HG03280 (cell line): ENCODE measurements around the gene NLRP8.
"Not testable (repeated sequence)": the region's sequence is repeated elsewhere in the genome, so short reads cannot be mapped to it uniquely, and the experiment has no call there.

Source experiments
- ATAC-seq: cut with Tn5 transposase; IDR thresholded peaks from one replicate; pipeline ENCODE4 v1.9.1; 2021; ENCODE audit warnings: mild to moderate bottlenecking, moderate library complexity; ENCODE audit not compliant: unreplicated experiment

Gene NLRP8

GRCh38 chr19:55962186-55962585, 14.6 kb downstream of the NLRP8 start:
- no peak for ATAC-seq

GRCh38 chr19:55973982-55974381, 26.4 kb downstream of the NLRP8 start:
- no peak for ATAC-seq

GRCh38 chr19:55980415-55980814, 32.8 kb downstream of the NLRP8 start:
- ATAC-seq, result no peak

GRCh38 chr19:55985254-55985653, 37.6 kb downstream of the NLRP8 start:
- ATAC-seq, result no peak

- ATAC-seq, result no peak
These were observed 38.9 kb downstream of the NLRP8 start, which contains the start of gene NLRP5 for GRCh38 chr19:55986487-55986886. Gene NLRP5, plus strand, starts transcription at chr19:55986775.

- no peak for ATAC-seq
These were observed 43.2 kb downstream of the NLRP8 start for GRCh38 chr19:55990831-55991230.

- ATAC-seq, result no peak
These were observed 45.9 kb downstream of the NLRP8 start for GRCh38 chr19:55993492-55993891.

- no peak for ATAC-seq
These were observed 67.1 kb downstream of the NLRP8 start for GRCh38 chr19:56014765-56015164.

- no peak for ATAC-seq
These were observed 68.1 kb downstream of the NLRP8 start for GRCh38 chr19:56015756-56016155.

- ATAC-seq, result not testable (repeated sequence)
These were observed 71.7 kb downstream of the NLRP8 start for GRCh38 chr19:56019325-56019724.

GRCh38 chr19:56020355-56020975, 72.8 kb downstream of the NLRP8 start:
- not testable (repeated sequence) for ATAC-seq

GRCh38 chr19:56026769-56027168, 79.1 kb downstream of the NLRP8 start:
- no peak for ATAC-seq
